ENCODE results near the gene ST8SIA6.

DNA sequence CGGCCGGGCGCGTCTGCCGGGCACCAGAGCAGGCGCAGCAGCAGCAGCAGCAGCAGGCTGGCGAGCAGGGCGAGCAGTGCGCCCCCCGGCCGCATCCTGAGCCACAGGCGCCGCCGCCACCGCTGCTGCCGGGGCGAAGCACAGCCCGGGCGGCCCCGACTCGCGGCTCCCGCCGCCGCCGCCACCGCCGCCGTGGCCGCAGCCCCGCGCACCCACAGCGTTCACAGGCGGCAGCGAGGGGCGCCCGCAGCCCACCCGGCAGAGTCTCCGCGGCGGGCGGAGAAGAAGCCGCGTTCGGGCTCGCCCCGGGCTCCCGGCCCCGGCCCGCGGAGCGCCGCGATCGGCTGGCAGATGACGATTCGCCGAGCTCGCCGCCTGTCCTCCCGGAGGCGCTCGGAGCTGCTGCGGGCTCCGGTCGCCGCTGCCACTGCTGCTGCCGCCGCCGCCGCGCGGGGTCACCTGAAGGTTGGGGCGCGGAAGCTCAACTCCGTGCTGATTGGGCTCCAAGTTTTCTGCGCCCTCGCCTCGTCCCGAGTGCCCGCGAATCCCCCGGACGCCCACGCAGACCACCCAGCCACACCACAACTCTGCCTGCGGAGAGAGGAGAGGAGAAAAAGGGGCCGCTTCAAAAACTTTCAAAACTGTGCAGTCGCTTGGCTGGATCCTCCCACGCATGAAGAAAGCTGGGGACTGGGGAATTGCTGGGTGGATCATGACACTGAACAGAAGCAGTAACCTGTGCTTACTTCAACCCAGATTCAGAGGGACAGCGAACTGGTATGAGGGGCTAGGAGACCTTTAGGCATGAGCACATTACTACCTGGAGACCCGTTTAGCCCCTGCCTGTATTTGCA, at the start of gene ST8SIA6:
- TF ChIP-seq NBN (IDR thresholded peaks at IDR 0.05; ENCODE audit: low read depth) (no peak), CHD2 (IDR thresholded peaks at IDR 0.05; ENCODE audit: low read depth, low read length) (no peak), ZNF707 (CRISPR knock-in tag; conservative IDR thresholded peaks at IDR 0.05) (no peak), YY1 (IDR thresholded peaks at IDR 0.05; ENCODE audit: borderline replicate concordance in 1 of 3, control insufficient read depth in 1 of 3, extremely low read depth in 1 of 3, insufficient read depth in 3 of 3, insufficient read length in 1 of 3, insufficient replicate concordance in 2 of 3, low read depth in 1 of 3, low read length in 2 of 3) (peak in 1 of 3 experiments; percentile 25), BRD4 (IDR thresholded peaks at IDR 0.05) (no peak), PHF8 (IDR thresholded peaks at IDR 0.05; ENCODE audit: borderline replicate concordance, low read length) (peak; percentile 40; the same call in 1 of the 2 replicates), FOXP1 (CRISPR knock-in tag; IDR thresholded peaks at IDR 0.05) (no peak), FOSL1 (tag; conservative IDR thresholded peaks at IDR 0.05) (no peak), EZH2 (IDR thresholded peaks at IDR 0.05; ENCODE audit: borderline replicate concordance, low read depth, low read length) (no peak)
- TF ChIP-seq, protein P1, sequence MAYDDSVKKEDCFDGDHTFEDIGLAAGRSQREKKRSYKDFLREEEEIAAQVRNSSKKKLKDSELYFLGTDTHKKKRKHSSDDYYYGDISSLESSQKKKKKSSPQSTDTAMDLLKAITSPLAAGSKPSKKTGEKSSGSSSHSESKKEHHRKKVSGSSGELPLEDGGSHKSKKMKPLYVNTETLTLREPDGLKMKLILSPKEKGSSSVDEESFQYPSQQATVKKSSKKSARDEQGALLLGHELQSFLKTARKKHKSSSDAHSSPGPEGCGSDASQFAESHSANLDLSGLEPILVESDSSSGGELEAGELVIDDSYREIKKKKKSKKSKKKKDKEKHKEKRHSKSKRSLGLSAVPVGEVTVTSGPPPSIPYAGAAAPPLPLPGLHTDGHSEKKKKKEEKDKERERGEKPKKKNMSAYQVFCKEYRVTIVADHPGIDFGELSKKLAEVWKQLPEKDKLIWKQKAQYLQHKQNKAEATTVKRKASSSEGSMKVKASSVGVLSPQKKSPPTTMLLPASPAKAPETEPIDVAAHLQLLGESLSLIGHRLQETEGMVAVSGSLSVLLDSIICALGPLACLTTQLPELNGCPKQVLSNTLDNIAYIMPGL (CRISPR knock-in tag; IDR thresholded peaks at IDR 0.05) = no peak; the same call in 1 of the 2 replicates
- TF ChIP-seq, protein P2, sequence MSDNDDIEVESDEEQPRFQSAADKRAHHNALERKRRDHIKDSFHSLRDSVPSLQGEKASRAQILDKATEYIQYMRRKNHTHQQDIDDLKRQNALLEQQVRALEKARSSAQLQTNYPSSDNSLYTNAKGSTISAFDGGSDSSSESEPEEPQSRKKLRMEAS (CRISPR knock-in tag; IDR thresholded peaks at IDR 0.05) = no peak
- TF ChIP-seq, protein P3, sequence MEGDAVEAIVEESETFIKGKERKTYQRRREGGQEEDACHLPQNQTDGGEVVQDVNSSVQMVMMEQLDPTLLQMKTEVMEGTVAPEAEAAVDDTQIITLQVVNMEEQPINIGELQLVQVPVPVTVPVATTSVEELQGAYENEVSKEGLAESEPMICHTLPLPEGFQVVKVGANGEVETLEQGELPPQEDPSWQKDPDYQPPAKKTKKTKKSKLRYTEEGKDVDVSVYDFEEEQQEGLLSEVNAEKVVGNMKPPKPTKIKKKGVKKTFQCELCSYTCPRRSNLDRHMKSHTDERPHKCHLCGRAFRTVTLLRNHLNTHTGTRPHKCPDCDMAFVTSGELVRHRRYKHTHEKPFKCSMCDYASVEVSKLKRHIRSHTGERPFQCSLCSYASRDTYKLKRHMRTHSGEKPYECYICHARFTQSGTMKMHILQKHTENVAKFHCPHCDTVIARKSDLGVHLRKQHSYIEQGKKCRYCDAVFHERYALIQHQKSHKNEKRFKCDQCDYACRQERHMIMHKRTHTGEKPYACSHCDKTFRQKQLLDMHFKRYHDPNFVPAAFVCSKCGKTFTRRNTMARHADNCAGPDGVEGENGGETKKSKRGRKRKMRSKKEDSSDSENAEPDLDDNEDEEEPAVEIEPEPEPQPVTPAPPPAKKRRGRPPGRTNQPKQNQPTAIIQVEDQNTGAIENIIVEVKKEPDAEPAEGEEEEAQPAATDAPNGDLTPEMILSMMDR (IDR thresholded peaks at IDR 0.05 in 2 of 3, conservative IDR thresholded peaks at IDR 0.05 in 1 of 3; ENCODE audit: insufficient read depth in 2 of 3, low read depth in 1 of 3, low read length in 3 of 3) = peak in 2 of 3 experiments; percentile 17 to 37; a peak in 3 of 6 replicates

All from K562 (cell line).